Stimulated activated CD4-positive, alpha-beta T cell treated with anti-CD3 and anti-CD28 coated beads, Interleukin-1b, Interleukin-23, amount 100 ng/mL, for 24 hours (primary cell): ENCODE measurements around the gene HTT.
A peak's percentile ranks its signal among the peaks of the same experiment; 100 is the strongest.

Source experiments
- DNase-seq, 4 experiments: peaks; one replicate each; pipeline ENCODE4 v3.0.0-alpha.2; 2020; ENCODE audit warnings: low read depth in 4 of 4, low spot score in 1 of 4

Gene HTT

DNA sequence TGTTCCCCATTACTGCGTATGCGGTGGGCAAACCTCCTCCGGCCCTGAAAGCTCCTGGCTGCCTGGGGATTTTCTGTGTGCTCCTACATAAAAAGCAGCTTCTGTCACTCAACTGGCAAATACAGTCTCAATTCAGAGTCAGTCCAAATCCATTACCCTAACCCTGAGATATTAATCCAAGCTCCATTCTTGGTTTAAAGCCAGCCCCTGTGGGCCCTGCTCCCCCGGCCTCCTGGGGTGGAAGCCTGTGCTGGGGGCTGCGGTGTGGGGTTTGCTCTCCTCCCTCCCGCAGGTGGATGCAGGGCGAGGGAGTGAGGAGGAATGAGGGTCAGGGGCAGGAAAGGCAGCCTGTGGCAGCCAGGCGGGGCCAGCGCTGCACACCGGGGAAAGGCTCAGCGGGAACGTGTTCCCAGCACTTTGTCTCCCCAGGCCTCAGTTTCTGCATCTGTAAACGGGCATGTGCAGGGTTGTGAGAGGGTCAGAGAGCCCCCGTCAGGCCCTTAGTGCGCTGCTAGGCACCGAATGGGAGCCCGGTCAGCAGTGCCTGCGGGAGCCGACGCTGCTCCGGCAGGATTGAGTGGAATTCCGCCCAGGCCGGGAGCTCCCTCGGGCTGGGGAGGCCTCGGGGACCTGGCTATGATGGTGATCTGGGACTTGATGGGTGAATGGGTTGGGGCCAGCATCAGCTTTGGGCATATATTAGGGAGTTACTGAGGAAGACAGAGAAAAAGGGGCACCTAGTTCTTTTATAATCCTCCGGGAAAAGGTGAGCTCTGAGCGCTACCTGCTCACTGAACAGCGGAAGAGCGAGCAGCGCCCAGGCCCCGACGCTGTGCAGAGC lies 212.1 kb downstream of the HTT start:
- DNase-seq = no peak

DNA sequence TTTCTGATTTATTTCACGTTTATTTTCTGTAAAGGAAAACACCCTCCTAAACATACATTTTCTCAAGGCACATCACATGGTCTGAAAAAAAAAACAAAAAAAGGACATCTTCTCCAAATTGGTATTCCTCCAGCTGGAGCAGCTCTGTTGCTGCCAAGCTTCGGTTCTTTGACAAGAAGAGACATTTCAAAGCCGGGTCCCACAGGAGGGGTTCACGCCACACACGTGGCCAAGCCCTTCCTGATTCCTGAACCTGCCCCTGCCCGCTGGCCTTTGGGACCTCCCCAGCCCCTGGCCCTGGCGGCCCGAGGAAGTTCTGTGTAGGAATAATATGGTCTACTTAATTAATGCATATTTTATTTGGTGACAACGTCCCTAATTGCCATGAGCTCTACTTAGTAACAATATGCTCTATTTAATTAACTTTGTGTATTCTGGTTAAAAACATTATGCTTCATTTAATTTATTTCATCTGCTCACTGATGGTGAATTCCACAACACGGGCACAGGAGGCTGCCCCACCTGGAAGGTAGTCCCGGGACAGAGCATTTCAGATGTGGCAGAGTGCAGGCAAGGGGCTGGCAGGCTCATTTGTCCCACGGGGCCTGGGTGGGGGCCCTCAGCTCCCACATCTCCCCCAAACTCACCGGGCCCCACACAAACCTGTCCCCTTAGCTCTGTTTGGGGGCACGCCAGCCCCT lies 212.9 kb downstream of the HTT start:
- no peak for DNase-seq

DNA sequence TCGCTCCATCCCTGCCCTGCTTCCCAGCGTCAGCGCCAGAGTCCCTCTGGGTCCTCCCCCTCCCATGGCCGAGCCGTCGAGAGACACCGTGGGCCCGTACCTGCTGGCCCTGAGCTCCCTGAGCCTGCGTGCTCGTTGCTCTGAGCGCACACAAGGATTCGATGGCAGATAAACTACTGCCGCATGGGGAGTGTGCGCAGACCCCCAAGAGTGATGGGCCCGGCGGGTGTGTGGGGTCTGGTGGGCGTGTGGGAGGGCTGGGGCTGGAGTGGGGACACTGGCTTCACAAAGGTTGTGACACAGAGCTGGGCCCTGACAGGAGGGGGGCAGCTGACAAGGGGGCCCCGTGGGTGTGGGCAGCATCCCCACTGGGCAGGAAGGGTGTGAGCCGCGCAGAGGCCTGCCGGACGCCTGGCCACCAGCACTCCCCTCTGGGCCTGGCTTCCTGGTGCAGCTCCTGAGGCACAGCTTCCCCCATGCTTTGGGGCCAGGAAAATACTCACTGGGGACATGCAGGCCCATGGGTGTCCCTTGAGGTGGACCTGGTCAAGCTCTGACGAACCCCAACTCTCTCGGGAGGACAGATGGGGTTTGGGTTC lies 213.6 kb downstream of the HTT start:
- DNase-seq = no peak

DNA sequence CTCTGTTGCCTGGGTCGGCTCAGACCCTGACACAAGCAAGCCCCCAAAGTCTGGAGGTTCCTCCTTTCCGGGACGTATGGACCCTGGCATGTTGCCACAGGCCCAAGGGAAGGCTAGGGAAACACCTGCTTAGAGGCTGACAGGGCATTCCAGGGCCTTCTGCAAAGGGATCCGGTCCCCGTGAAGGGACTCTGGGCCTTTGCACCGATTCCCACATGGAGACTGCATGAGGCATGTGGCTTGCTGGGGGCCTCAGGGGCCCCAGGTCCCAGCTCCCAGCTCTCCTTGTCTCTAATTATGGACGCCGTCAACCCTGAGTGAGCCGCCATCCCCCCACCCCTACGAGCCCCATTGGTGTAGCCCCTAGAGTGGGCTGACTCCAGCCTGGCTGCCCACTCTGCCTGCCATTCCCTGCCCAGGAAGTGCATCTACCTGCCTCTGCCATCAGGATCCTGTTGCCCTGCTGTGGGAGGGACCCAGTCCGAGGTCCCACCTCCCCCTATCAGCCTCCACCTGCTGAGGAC lies 214.2 kb downstream of the HTT start:
- no peak for DNase-seq

DNA sequence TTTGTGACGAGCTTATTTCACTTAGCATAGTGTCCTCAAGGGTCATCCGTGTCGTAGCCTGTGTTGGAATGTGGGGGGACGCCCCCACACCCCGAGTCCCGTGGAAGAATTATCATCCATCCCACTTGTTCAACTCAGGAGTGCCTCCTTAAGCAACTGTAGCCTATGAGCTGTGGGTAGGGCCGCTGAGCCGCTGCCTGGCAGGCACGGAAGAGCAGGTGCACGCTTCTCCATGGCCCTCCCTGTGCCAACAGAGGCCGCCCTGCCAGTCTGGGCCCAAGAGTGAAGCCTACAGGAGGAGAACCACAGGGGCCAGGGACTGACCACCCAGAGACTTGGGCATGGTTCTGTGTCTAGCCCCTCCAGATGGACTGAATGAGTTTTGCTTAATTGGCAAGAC lies 216.0 kb downstream of the HTT start:
- DNase-seq = no peak

DNA sequence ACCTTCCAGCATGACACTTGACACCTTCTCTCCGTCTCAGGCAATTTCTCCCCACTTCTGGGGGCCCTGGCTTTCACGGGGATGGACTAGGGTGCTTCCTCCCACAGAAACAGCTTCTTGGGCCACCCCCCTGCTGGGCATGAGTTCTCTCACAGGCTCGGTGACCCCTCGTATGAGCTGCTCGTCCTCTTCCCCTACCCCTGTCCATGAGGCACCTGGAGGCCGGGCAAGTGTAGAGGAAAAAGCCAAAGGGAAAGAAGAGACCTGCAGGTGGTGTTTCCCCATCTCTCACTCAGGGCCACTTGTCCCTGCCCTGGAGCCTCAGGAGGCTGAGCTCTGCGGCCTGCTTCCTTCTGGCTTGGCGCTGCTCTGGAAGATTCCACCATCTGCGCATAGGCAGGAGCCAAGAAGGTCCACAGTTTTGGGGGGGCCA lies 216.4 kb downstream of the HTT start:
- no peak for DNase-seq

DNA sequence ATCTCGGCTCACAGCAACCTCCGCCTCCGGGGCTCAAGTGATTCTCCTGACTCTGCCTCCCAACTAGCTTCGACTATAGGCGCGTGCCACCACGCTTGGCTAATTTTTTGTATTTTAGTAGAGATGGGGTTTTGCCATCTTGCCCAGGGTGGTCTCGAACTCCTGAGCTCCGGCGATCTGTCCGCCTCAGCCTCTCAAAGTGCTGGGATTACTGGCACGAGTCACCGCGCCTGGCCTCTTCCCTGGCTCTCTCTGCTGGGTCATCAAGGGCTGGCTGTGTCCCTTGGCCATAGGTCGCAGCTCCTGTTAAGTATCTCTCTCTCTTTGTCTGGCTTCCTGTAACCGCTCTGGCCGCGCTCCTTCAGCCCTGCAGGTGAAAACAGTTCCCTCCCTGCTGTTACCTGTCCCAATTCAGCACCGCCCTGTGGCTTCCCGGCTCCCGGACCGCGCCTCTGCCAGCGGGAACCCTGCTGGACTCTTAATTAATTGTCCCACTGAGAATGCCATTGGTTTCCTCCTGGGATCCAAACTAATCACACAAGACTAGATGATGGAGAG lies 217.0 kb downstream of the HTT start:
- no peak for DNase-seq

DNA sequence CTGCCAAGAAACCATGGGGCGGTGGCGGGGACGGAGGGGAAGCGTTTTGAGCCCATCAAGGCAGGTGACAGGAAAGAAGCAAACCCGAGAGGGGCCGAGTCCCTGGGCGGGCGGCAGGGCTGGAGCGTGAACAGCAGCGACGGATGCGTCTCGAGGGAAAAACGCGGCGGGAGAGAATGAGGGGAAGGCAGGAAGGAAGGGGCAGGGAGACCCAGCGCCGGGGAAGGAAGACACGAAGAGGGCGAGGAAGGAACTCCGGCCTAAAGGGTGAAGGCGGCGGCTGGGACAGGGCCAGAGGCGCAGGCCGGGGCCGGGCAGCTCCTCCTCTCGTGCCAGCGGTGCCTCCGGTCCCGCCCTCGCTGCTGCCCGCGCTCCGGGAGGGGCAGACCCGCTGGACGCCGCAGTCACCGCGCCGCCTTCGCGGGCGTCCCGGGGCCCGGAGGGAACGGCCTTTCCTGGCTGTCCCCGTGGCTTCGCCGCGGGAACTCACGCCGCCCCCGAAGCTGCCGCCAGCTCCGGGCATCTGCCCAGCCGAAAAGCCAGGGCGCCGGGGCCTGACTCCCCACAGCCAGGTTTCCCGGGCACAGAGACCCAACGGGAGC lies 217.6 kb downstream of the HTT start:
- DNase-seq = no peak

DNA sequence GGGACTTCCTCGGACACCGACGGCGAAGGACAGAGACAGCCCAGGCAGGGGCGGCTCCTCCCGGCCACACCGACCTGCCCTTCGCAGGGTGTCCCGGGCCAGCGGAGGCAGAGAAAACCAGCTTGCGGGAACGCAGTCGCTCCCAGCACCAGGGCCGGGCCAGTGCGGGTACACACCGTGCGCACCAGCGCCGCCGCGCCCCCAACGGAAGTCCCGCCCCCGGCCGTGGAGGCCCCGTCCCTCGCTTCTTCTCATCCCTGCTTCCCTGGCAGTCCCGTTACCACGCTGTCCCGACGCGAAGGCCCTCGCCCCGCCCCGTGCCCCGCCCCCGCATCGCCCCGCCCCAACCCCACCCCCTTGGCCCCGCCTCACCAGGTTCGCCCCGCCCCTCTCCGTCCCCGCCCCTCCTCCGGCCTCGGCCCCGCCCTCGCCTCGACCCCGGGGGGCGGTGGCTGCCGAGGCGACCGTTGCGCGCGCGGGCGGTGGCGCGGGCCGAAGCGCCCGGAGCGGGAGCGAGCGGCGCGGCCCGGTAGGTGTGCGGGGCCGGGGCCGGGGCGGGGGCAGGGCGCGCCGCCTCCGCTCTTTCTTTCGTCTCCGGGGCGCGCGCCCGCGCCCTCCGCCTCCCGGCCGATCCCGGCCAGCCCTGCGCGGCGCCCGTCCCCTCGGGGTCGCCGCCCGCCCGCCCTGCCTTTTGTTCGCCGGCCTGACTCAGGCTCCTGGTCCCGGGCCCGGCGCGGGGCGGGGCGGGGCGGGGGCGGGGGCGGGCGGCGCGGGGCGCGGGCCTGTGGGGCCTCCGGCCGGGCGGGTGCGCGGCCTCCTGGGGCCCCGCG lies 218.3 kb downstream of the HTT start, which contains the start of gene RGS12:
Gene RGS12, plus strand, starts transcription at position 451 of the 830 bp plus-strand sequence. CDS start 23,150 bp downstream, outside the sequence.
- peak; percentile 72 to 89 (median 83) for DNase-seq
